GM18909 (cell line): ENCODE data around the gene NGEF.

Experiments
- ATAC-seq: cut with Tn5 transposase; IDR thresholded peaks from one replicate; pipeline ENCODE4 v1.9.1; 2021; ENCODE audit warnings: mild to moderate bottlenecking; ENCODE audit not compliant: unreplicated experiment, poor library complexity

Gene NGEF

GRCh38 chr2:232888839-232889529 lies 124.1 kb downstream of the NGEF start:
- ATAC-seq = no peak

- no peak for ATAC-seq
Observed at GRCh38 chr2:232888099-232888836, 124.8 kb downstream of the NGEF start.

- ATAC-seq = no peak
Observed at GRCh38 chr2:232887171-232887850, 125.7 kb downstream of the NGEF start.

GRCh38 chr2:232886632-232887031 lies 126.4 kb downstream of the NGEF start:
- no peak for ATAC-seq

- ATAC-seq = no peak
Observed at GRCh38 chr2:232886176-232886575, 126.9 kb downstream of the NGEF start.

- no peak for ATAC-seq
Observed at GRCh38 chr2:232885264-232885961, 127.6 kb downstream of the NGEF start.

- ATAC-seq = no peak
Observed at GRCh38 chr2:232884549-232885263, 128.3 kb downstream of the NGEF start.

GRCh38 chr2:232884001-232884421 lies 129.0 kb downstream of the NGEF start:
- no peak for ATAC-seq

GRCh38 chr2:232883116-232883721 lies 129.8 kb downstream of the NGEF start:
- ATAC-seq = no peak

GRCh38 chr2:232882505-232883115 lies 130.4 kb downstream of the NGEF start:
- no peak for ATAC-seq

GRCh38 chr2:232882085-232882484 lies 131.0 kb downstream of the NGEF start:
- ATAC-seq = no peak

- ATAC-seq = no peak
Observed at GRCh38 chr2:232880764-232881351, 132.2 kb downstream of the NGEF start.

GRCh38 chr2:232879618-232880494 lies 133.2 kb downstream of the NGEF start:
- no peak for ATAC-seq

- ATAC-seq = no peak
Observed at GRCh38 chr2:232878855-232879617, 134.0 kb downstream of the NGEF start.

GRCh38 chr2:232877940-232878511 lies 135.0 kb downstream of the NGEF start:
- ATAC-seq = no peak

GRCh38 chr2:232876978-232877441 lies 136.0 kb downstream of the NGEF start:
- no peak for ATAC-seq
